HepG2 (cell line): Measurements from ENCODE around the gene SDC4. TPM values are rescaled to one million over a fixed set of nuclear protein-coding genes. Genes with fewer than 3 reads are reported as not detected.

Experiments
- ADNP ChIP-seq: sonication (generic); formaldehyde crosslinking; IDR thresholded peaks from 2 replicates; pipeline ENCODE4 v1.4.0; 2020; ENCODE audit warnings: missing genetic modification reagents
- ERF ChIP-seq: IDR thresholded peaks from 2 replicates; pipeline ENCODE4 v1.6.1; 2018; ENCODE audit warnings: missing biosample characterization, missing genetic modification reagents
- HMG20B ChIP-seq: conservative IDR thresholded peaks from 2 replicates; pipeline ENCODE4 v1.6.1; 2016; ENCODE audit warnings: missing genetic modification reagents, missing compliant biosample characterization
- KAT2B ChIP-seq: fragments of 150-350 bp; IDR thresholded peaks from 2 replicates; pipeline ENCODE4 v1.6.1; 2014; ENCODE audit warnings: low read depth, low read length, borderline replicate concordance
- KAT8 ChIP-seq: IDR thresholded peaks from 2 replicates; pipeline ENCODE4 v1.6.1; 2016; ENCODE audit warnings: missing genetic modification reagents, missing compliant biosample characterization
- MYC ChIP-seq: sonication (generic); formaldehyde crosslinking; IDR thresholded peaks from 2 replicates; pipeline ENCODE4 v1.9.0; 2021; ENCODE audit warnings: missing genetic modification reagents, borderline replicate concordance
- NCOA2 ChIP-seq: sonication (generic); formaldehyde crosslinking; IDR thresholded peaks from 2 replicates; pipeline ENCODE4 v1.8.0; 2022; ENCODE audit warnings: inconsistent platforms
- NONO ChIP-seq, 2 experiments: fragments of 450-650 bp in 1 of 2; sonication (generic) in 1 of 2; formaldehyde crosslinking in 1 of 2; IDR thresholded peaks in 1 of 2; conservative IDR thresholded peaks in 1 of 2; 2 replicates each; pipeline versions ENCODE4 v1.6.1 to v1.8.0; 2017 to 2022; ENCODE audit warnings: mild to moderate bottlenecking in 1 of 2, missing genetic modification reagents in 1 of 2, moderate library complexity in 1 of 2
- NR2C2 ChIP-seq: sonication (generic); formaldehyde crosslinking; IDR thresholded peaks from 2 replicates; pipeline ENCODE4 v1.4.0; 2020; ENCODE audit warnings: missing genetic modification reagents, mild to moderate bottlenecking, moderate library complexity, borderline replicate concordance
- RBFOX2 ChIP-seq: fragments of 200-400 bp; formaldehyde crosslinking; IDR thresholded peaks from 2 replicates; pipeline ENCODE4 v1.6.1; 2017; ENCODE audit warnings: low read depth, mild to moderate bottlenecking, low read length
- RXRA ChIP-seq: sonication (generic); formaldehyde crosslinking; IDR thresholded peaks from 2 replicates; pipeline ENCODE4 v1.5.1; 2020; ENCODE audit warnings: missing genetic modification reagents
- SAP130 ChIP-seq: IDR thresholded peaks from 2 replicates; pipeline ENCODE4 v1.6.1; 2016; ENCODE audit warnings: low read depth
- SP1 ChIP-seq, 2 experiments: fragments of 450-650 bp in 1 of 2; sonication (generic) in 1 of 2; formaldehyde crosslinking in 1 of 2; IDR thresholded peaks; 2 replicates each; pipeline versions ENCODE4 v1.4.0 to v1.6.1; 2016 to 2020; ENCODE audit warnings: missing genetic modification reagents in 1 of 2
- TRAFD1 ChIP-seq: sonication (generic); formaldehyde crosslinking; IDR thresholded peaks from 2 replicates; pipeline ENCODE4 v1.5.1; 2020; ENCODE audit warnings: missing genetic modification reagents, mild to moderate bottlenecking, borderline replicate concordance
- ZBED4 ChIP-seq: sonication (generic); formaldehyde crosslinking; IDR thresholded peaks from 2 replicates; pipeline ENCODE4 v1.4.0; 2020; ENCODE audit warnings: missing genetic modification reagents, borderline replicate concordance
- ZBTB43 ChIP-seq: sonication (generic); formaldehyde crosslinking; conservative IDR thresholded peaks from 2 replicates; pipeline ENCODE4 v1.4.0; 2020; ENCODE audit warnings: missing genetic modification reagents
- ZBTB8A ChIP-seq: sonication (generic); formaldehyde crosslinking; IDR thresholded peaks from 2 replicates; pipeline ENCODE4 v1.4.0; 2020; ENCODE audit warnings: mild to moderate bottlenecking, low read depth, missing genetic modification reagents, borderline replicate concordance
- ZNF205 ChIP-seq: IDR thresholded peaks from 2 replicates; pipeline ENCODE4 v1.6.1; 2018; ENCODE audit warnings: missing biosample characterization, missing genetic modification reagents
- ZNF331 ChIP-seq: sonication (generic); formaldehyde crosslinking; IDR thresholded peaks from 2 replicates; pipeline ENCODE4 v1.4.0; 2020; ENCODE audit warnings: missing genetic modification reagents
- ZNF652 ChIP-seq: IDR thresholded peaks from 2 replicates; pipeline ENCODE4 v1.6.1; 2016; ENCODE audit warnings: low read depth, borderline replicate concordance
- polyA plus RNA-seq, 8 experiments: library from polyadenylated mRNA; depleted of rRNA in 3 of 8; stranded (reverse) in 7 of 8; unstranded in 1 of 8; fragments of >200 nt; fragmentation: Illumina TruSeq in 4 of 8; extraction: Trizol in 4 of 8; gene quantifications; 2 replicates each; pipeline versions ENCODE4 v1.2.1 to v1.2.3, GENCODE V29; 2011 to 2016; ENCODE audit warnings: low read depth in 4 of 8, missing spikeins in 1 of 8, mixed read lengths in 1 of 8; ENCODE audit not compliant: insufficient read depth in 1 of 8
- total RNA-seq, 5 experiments: library from RNA; depleted of rRNA; stranded (reverse); fragments of >200 nt; fragmentation: Illumina TruSeq; extraction: Trizol; gene quantifications; 2 replicates each; pipeline ENCODE4 v1.2.3, GENCODE V29; 2016; ENCODE audit warnings: low read depth in 1 of 5
- TF ChIP-seq, protein P1 (sequence below): sonication (generic); formaldehyde crosslinking; IDR thresholded peaks from 2 replicates; pipeline ENCODE4 v1.4.0; 2020; ENCODE audit warnings: missing genetic modification reagents

Gene SDC4
- total and polyA plus RNA-seq, 2 of the 13 experiments (the other 11 are each of a cell fraction or from before 2014, with no cell fraction given) = 49.0 to 65.1 TPM

- TF ChIP-seq KAT2B (no peak), ZBTB43 (CRISPR knock-in tag) (0 out of 2 replicates have a peak, but pooled peaks have one; percentile 27), SAP130 (CRISPR knock-in tag) (peak; percentile 54), ZBED4 (CRISPR knock-in tag) (peak; percentile 31; the same call in 1 of the 2 replicates), RBFOX2 (peak; percentile 45; the same call in 1 of the 2 replicates), RXRA (CRISPR knock-in tag) (peak; percentile 97), NCOA2 (CRISPR knock-in tag) (peak; percentile 86), ZNF331 (CRISPR knock-in tag) (0 out of 2 replicates have a peak, but pooled peaks have one; percentile 54), NR2C2 (CRISPR knock-in tag) (peak; percentile 46; the same call in 1 of the 2 replicates), ADNP (CRISPR knock-in tag) (peak; percentile 99), NONO (IDR thresholded peaks at IDR 0.05) (no peak), NONO (CRISPR knock-in tag; conservative IDR thresholded peaks at IDR 0.05) (peak; percentile 46; the same call in 1 of the 2 replicates), ZNF205 (0 out of 2 replicates have a peak, but pooled peaks have one; percentile 34), KAT8 (CRISPR knock-in tag) (peak; percentile 50; the same call in 1 of the 2 replicates), SP1 (IDR thresholded peaks at IDR 0.05) (no peak), SP1 (CRISPR knock-in tag; IDR thresholded peaks at IDR 0.05) (no peak), ZNF652 (peak; percentile 59; the same call in 1 of the 2 replicates), MYC (CRISPR knock-in tag) (peak; percentile 35; the same call in 1 of the 2 replicates), HMG20B (CRISPR knock-in tag) (peak; percentile 79; the same call in 1 of the 2 replicates), ZBTB8A (CRISPR knock-in tag) (no peak; the same call in 1 of the 2 replicates), ERF (CRISPR knock-in tag) (peak; percentile 43; the same call in 1 of the 2 replicates), TRAFD1 (CRISPR knock-in tag) (peak; percentile 29; the same call in 1 of the 2 replicates)
- TF ChIP-seq, protein P1, sequence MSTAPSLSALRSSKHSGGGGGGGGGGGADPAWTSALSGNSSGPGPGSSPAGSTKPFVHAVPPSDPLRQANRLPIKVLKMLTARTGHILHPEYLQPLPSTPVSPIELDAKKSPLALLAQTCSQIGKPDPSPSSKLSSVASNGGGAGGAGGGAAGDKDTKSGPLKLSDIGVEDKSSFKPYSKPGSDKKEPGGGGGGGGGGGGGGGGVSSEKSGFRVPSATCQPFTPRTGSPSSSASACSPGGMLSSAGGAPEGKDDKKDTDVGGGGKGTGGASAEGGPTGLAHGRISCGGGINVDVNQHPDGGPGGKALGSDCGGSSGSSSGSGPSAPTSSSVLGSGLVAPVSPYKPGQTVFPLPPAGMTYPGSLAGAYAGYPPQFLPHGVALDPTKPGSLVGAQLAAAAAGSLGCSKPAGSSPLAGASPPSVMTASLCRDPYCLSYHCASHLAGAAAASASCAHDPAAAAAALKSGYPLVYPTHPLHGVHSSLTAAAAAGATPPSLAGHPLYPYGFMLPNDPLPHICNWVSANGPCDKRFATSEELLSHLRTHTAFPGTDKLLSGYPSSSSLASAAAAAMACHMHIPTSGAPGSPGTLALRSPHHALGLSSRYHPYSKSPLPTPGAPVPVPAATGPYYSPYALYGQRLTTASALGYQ (CRISPR knock-in tag) = peak; percentile 67
These were observed 7.9 kb downstream of the SDC4 start (continued) for GRCh38 chr20:45340236-45340847.
